ENCODE results near the gene SLC47A1. TPM values are rescaled to one million over a fixed set of nuclear protein-coding genes. Genes with fewer than 3 reads are reported as not detected.

The SLC47A1 gene
- total and polyA plus RNA-seq, 9 of the 15 experiments (the other 6 are each of a cell fraction or from before 2014, with no cell fraction given) = not detected

DNA sequence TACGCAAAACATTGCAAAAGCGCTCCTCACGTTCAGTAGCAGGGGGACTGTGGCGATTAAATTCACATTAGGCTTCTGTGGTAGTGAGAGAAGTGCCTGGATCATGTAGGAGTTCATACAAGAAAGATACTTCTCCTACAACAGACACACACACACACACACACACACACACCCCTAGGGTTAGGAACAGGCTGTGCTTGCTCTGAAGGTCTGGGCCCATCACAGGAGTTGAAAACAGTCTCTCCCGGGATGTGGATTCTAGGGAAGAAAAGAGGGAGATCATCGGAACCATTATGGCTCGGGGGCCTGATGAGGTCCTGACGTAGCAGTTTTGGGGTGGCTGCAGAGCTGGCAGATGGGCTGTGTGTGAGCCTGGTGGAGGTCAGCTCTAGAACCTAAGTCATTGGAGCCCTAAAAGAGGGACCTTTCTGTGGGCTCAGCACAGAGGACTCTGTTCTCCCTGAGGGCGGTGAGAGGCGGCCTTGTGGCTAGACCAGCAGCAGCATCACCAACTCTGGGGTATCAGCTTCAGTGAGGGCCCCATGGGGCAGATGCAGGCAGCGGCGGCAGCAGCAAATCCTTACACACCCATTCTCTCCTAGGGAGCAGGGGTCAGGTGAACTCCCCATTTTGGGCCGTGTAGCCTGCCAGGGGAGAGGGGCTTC, 7.2 kb downstream of the SLC47A1 start:
- H2AFZ ChIP-seq (ENCODE audit: low read depth, low read length) = no peak overlapping the region
- H3K4me2 ChIP-seq (ENCODE audit: insufficient read depth, low read length) = no peak overlapping the region
- H3K36me3 ChIP-seq (ENCODE audit: control insufficient read depth, insufficient read depth, low read length) = no peaks in the 10 kb centered on the region
- 0 out of 2 replicates have a peak, but pooled peaks cover 4% of the 10 kb centered on the region for H4K20me1 ChIP-seq (replicated peaks; ENCODE audit: control insufficient read depth, insufficient read depth, low read length)
- DNase-seq (ENCODE audit: extremely low read depth in 1 of 4, low spot score in 3 of 4) (no peak), ATAC-seq (no peak), FAIRE-seq (no peak)
- no peak overlapping the region for H3K27ac ChIP-seq (ENCODE audit: extremely low read depth, low read depth, low read length)
- H3K9ac ChIP-seq (ENCODE audit: insufficient read depth in 1 of 2, low read depth in 2 of 2, low read length in 2 of 2) = no peak overlapping the region
- no peaks in the 10 kb centered on the region for H3K79me2 ChIP-seq (ENCODE audit: control insufficient read depth, insufficient read depth, low read length)
- ChIA-PET POLR2A (no interaction called here), CTCF (ENCODE audit: low intra/inter-chr PET ratio) (no interaction called here)
- no peaks in the 10 kb centered on the region; a peak in 1 of 5 replicates for H3K4me1 ChIP-seq (replicated peaks in 1 of 2; ENCODE audit: control insufficient read depth in 2 of 2, insufficient read depth in 2 of 2, low read length in 2 of 2)
- peaks cover 0 to 40% of the 10 kb centered on the region in 2 experiments; a peak in 3 of 5 replicates for H3K27me3 ChIP-seq (ENCODE audit: control insufficient read depth in 2 of 2, insufficient read depth in 2 of 2, low read length in 2 of 2)
- in situ Hi-C loops (cut with MboI) (no loop called here), intact Hi-C loops (cut with micrococcal nuclease) (no loop called here)
- H3K9me1 ChIP-seq (ENCODE audit: control insufficient read depth, insufficient read depth, low read length) = no peaks in the 10 kb centered on the region
- WGBS (ENCODE audit: insufficient coverage, low coverage, missing lambda C conversion rate) = 1% methylated on average over 12 of the region's 13 CpGs
- BruUV-seq (replicated peaks) = no TSS peak
- H3K9me3 ChIP-seq (replicated peaks; ENCODE audit: control insufficient read depth, insufficient read depth, low read depth, low read length) = no peaks in the 10 kb centered on the region
- H3K4me3 ChIP-seq = no peak overlapping the region
- TF ChIP-seq, protein P1, sequence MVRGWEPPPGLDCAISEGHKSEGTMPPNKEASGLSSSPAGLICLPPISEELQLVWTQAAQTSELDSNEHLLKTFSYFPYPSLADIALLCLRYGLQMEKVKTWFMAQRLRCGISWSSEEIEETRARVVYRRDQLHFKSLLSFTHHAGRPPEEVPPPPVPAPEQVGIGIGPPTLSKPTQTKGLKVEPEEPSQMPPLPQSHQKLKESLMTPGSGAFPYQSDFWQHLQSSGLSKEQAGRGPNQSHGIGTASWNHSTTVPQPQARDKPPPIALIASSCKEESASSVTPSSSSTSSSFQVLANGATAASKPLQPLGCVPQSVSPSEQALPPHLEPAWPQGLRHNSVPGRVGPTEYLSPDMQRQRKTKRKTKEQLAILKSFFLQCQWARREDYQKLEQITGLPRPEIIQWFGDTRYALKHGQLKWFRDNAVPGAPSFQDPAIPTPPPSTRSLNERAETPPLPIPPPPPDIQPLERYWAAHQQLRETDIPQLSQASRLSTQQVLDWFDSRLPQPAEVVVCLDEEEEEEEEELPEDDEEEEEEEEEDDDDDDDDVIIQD (CRISPR knock-in tag; IDR thresholded peaks at IDR 0.05) = no peak
- no peak for TF ChIP-seq FOXJ3 (CRISPR knock-in tag; IDR thresholded peaks at IDR 0.05)
- TF ChIP-seq, protein P2, sequence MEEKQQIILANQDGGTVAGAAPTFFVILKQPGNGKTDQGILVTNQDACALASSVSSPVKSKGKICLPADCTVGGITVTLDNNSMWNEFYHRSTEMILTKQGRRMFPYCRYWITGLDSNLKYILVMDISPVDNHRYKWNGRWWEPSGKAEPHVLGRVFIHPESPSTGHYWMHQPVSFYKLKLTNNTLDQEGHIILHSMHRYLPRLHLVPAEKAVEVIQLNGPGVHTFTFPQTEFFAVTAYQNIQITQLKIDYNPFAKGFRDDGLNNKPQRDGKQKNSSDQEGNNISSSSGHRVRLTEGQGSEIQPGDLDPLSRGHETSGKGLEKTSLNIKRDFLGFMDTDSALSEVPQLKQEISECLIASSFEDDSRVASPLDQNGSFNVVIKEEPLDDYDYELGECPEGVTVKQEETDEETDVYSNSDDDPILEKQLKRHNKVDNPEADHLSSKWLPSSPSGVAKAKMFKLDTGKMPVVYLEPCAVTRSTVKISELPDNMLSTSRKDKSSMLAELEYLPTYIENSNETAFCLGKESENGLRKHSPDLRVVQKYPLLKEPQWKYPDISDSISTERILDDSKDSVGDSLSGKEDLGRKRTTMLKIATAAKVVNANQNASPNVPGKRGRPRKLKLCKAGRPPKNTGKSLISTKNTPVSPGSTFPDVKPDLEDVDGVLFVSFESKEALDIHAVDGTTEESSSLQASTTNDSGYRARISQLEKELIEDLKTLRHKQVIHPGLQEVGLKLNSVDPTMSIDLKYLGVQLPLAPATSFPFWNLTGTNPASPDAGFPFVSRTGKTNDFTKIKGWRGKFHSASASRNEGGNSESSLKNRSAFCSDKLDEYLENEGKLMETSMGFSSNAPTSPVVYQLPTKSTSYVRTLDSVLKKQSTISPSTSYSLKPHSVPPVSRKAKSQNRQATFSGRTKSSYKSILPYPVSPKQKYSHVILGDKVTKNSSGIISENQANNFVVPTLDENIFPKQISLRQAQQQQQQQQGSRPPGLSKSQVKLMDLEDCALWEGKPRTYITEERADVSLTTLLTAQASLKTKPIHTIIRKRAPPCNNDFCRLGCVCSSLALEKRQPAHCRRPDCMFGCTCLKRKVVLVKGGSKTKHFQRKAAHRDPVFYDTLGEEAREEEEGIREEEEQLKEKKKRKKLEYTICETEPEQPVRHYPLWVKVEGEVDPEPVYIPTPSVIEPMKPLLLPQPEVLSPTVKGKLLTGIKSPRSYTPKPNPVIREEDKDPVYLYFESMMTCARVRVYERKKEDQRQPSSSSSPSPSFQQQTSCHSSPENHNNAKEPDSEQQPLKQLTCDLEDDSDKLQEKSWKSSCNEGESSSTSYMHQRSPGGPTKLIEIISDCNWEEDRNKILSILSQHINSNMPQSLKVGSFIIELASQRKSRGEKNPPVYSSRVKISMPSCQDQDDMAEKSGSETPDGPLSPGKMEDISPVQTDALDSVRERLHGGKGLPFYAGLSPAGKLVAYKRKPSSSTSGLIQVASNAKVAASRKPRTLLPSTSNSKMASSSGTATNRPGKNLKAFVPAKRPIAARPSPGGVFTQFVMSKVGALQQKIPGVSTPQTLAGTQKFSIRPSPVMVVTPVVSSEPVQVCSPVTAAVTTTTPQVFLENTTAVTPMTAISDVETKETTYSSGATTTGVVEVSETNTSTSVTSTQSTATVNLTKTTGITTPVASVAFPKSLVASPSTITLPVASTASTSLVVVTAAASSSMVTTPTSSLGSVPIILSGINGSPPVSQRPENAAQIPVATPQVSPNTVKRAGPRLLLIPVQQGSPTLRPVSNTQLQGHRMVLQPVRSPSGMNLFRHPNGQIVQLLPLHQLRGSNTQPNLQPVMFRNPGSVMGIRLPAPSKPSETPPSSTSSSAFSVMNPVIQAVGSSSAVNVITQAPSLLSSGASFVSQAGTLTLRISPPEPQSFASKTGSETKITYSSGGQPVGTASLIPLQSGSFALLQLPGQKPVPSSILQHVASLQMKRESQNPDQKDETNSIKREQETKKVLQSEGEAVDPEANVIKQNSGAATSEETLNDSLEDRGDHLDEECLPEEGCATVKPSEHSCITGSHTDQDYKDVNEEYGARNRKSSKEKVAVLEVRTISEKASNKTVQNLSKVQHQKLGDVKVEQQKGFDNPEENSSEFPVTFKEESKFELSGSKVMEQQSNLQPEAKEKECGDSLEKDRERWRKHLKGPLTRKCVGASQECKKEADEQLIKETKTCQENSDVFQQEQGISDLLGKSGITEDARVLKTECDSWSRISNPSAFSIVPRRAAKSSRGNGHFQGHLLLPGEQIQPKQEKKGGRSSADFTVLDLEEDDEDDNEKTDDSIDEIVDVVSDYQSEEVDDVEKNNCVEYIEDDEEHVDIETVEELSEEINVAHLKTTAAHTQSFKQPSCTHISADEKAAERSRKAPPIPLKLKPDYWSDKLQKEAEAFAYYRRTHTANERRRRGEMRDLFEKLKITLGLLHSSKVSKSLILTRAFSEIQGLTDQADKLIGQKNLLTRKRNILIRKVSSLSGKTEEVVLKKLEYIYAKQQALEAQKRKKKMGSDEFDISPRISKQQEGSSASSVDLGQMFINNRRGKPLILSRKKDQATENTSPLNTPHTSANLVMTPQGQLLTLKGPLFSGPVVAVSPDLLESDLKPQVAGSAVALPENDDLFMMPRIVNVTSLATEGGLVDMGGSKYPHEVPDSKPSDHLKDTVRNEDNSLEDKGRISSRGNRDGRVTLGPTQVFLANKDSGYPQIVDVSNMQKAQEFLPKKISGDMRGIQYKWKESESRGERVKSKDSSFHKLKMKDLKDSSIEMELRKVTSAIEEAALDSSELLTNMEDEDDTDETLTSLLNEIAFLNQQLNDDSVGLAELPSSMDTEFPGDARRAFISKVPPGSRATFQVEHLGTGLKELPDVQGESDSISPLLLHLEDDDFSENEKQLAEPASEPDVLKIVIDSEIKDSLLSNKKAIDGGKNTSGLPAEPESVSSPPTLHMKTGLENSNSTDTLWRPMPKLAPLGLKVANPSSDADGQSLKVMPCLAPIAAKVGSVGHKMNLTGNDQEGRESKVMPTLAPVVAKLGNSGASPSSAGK (IDR thresholded peaks at IDR 0.05) = no peak
- TF ChIP-seq BACH1 (tag; IDR thresholded peaks at IDR 0.05) = no peak
- TF ChIP-seq ZFX (CRISPR knock-in tag; IDR thresholded peaks at IDR 0.05) = no peak
- no peak for TF ChIP-seq ID3 (CRISPR knock-in tag; IDR thresholded peaks at IDR 0.05)
- no peak for TF ChIP-seq ID3 (tag; IDR thresholded peaks at IDR 0.05)
- no peak for TF ChIP-seq MCM5 (IDR thresholded peaks at IDR 0.05; ENCODE audit: low read depth)
- no peak for TF ChIP-seq KLF6 (CRISPR knock-in tag; IDR thresholded peaks at IDR 0.05; ENCODE audit: borderline replicate concordance)

Measured in K562 (cell line).